IPS DF 4.7 (cell line): ENCODE results near the gene DNAH5.

Source experiments
- DNase-seq: peaks from one replicate; pipeline ENCODE4 v3.0.0-alpha.2; 2013; ENCODE audit warnings: low spot score; ENCODE audit errors: extremely low read depth

DNAH5 gene

GRCh38 chr5:13708432-13708831 lies 236.1 kb downstream of the DNAH5 start:
- no peak for DNase-seq

- no peak for DNase-seq
Observed at GRCh38 chr5:13704396-13704795, 240.1 kb downstream of the DNAH5 start.

GRCh38 chr5:13700626-13701025 lies 243.9 kb downstream of the DNAH5 start:
- no peak for DNase-seq

GRCh38 chr5:13698885-13699284 lies 245.6 kb downstream of the DNAH5 start:
- no peak for DNase-seq

- no peak for DNase-seq
Observed at GRCh38 chr5:13695076-13695712, 249.3 kb downstream of the DNAH5 start.

GRCh38 chr5:13692172-13692571 lies 252.3 kb downstream of the DNAH5 start:
- DNase-seq, result no peak

GRCh38 chr5:13676531-13676930 lies 268.0 kb downstream of the DNAH5 start:
- DNase-seq, result no peak

GRCh38 chr5:13674391-13674790 lies 270.1 kb downstream of the DNAH5 start:
- no peak for DNase-seq

GRCh38 chr5:13673511-13673910 lies 271.0 kb downstream of the DNAH5 start:
- no peak for DNase-seq

GRCh38 chr5:13664377-13664776 lies 280.1 kb downstream of the DNAH5 start:
- no peak for DNase-seq

GRCh38 chr5:13662626-13663025 lies 281.9 kb downstream of the DNAH5 start:
- DNase-seq, result no peak

GRCh38 chr5:13661272-13661671 lies 283.2 kb downstream of the DNAH5 start:
- DNase-seq, result no peak

- no peak for DNase-seq
Observed at GRCh38 chr5:13660072-13660471, 284.4 kb downstream of the DNAH5 start.

- DNase-seq, result no peak
Observed at GRCh38 chr5:13659391-13659790, 285.1 kb downstream of the DNAH5 start.

- no peak for DNase-seq
Observed at GRCh38 chr5:13658761-13659160, 285.7 kb downstream of the DNAH5 start.

- DNase-seq, result no peak
Observed at GRCh38 chr5:13658152-13658551, 286.3 kb downstream of the DNAH5 start.

GRCh38 chr5:13653709-13654108 lies 290.8 kb downstream of the DNAH5 start:
- no peak for DNase-seq

- no peak for DNase-seq
Observed at GRCh38 chr5:13649656-13650055, 294.8 kb downstream of the DNAH5 start.

GRCh38 chr5:13648822-13649221 lies 295.7 kb downstream of the DNAH5 start:
- no peak for DNase-seq

GRCh38 chr5:13643734-13644133 lies 300.8 kb downstream of the DNAH5 start:
- DNase-seq, result no peak

GRCh38 chr5:13643196-13643595 lies 301.3 kb downstream of the DNAH5 start:
- no peak for DNase-seq
